SK-N-MC (cell line): ENCODE results near the gene LENEP.

Experiments used
- FOXP2 ChIP-seq: optimal IDR thresholded peaks from 2 replicates; pipeline ENCODE3; 2011; ENCODE audit warnings: mild to moderate bottlenecking, moderate library complexity; ENCODE audit not compliant: insufficient read depth; ENCODE audit errors: extremely low read length, control extremely low read depth
- POLR2AphosphoS5 ChIP-seq: IDR thresholded peaks from 2 replicates; pipeline ENCODE4 v1.6.1; 2012; ENCODE audit warnings: mild to moderate bottlenecking, low read depth, low read length, borderline replicate concordance

DNA sequence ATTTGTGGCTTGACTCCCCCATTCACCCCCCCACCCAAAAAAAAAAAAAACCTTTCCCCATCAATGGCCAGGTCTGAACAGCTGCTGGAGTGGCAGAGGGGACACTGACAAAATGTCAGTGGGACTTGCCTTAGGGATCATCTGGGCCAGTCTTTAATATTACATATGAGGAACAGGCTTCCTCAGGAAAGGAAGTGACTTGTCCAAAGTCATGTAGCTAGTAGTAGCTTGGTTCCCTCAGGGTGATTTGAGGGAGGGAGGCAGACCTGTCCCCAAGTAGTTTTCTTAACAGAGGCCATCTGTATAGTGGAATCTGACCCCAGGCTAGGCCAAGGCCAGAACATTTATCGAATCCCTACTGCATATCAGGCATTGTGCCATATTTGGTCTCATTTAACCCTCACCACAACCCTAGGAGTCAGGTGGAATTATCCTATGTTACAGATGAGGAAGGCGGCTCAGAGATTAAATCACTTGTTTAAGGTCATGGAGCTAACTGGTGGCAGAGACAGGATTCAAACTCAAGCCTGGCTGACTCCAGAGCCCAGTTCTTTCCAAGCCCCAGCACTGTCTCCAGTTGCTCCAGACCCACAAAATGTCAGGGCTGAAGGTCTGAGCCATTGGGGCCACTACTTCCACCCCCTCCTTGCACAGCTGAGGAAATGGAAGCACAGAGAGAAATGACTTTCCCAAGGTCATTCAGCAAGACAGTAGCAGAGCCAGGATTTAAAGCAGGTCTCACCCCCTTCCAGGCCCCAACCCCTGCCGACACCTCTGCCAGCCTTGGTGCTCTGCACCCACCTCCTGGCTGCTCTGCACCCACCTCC lies 19.6 kb downstream of the LENEP start:
- TF ChIP-seq POLR2AphosphoS5 (no peak), FOXP2 (no peak)
